Lower leg skin (tissue), 3 donors: ENCODE data around the gene NOP9.

Experiments used
- POLR2A ChIP-seq, 2 donors: fragments of 450-650 bp; IDR thresholded peaks; one replicate each; pipeline ENCODE4 v1.6.1; 2016 to 2017; ENCODE audit warnings: antibody characterized with exemption in 2 of 2, mild to moderate bottlenecking in 1 of 2, moderate library complexity in 1 of 2
- TF ChIP-seq, protein P1 (sequence below), 3 donors: fragments of 450-650 bp; IDR thresholded peaks; one replicate each; pipeline ENCODE4 v1.5.1; 2016; ENCODE audit warnings: antibody characterized with exemption in 3 of 3, mild to moderate bottlenecking in 3 of 3, moderate library complexity in 2 of 3

DNA sequence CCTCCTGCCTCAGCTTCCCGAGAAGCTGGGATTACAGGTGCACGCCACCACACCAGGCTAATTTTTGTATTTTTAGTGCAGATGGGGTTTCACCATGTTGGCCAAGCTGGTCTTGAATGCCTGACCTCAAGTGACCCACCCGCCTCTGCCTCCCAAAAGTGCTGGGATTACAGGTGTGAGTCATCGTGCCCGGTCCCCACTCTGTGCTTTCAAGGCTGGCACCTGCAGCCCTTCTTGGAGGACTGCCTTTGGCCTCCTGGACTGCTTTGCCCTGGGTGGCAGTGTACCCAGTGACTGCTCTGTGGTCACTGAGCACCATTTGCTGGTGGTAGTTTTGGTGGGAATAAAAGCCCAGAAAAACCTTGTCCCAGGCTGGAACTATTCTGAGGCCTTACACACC lies 12.7 kb upstream of the NOP9 start:
- TF ChIP-seq, protein P1, sequence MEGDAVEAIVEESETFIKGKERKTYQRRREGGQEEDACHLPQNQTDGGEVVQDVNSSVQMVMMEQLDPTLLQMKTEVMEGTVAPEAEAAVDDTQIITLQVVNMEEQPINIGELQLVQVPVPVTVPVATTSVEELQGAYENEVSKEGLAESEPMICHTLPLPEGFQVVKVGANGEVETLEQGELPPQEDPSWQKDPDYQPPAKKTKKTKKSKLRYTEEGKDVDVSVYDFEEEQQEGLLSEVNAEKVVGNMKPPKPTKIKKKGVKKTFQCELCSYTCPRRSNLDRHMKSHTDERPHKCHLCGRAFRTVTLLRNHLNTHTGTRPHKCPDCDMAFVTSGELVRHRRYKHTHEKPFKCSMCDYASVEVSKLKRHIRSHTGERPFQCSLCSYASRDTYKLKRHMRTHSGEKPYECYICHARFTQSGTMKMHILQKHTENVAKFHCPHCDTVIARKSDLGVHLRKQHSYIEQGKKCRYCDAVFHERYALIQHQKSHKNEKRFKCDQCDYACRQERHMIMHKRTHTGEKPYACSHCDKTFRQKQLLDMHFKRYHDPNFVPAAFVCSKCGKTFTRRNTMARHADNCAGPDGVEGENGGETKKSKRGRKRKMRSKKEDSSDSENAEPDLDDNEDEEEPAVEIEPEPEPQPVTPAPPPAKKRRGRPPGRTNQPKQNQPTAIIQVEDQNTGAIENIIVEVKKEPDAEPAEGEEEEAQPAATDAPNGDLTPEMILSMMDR (IDR thresholded peaks at IDR 0.05), result no peak
- no peak for TF ChIP-seq POLR2A (IDR thresholded peaks at IDR 0.05)
